ENCODE measurements around the gene SMPD3. TPM values are rescaled to one million over a fixed set of nuclear protein-coding genes. Genes with fewer than 3 reads are reported as not detected.

SMPD3 gene
- polyA plus RNA-seq, 1 experiment, result 0.27 TPM

GRCh38 chr16:68460067-68460466 is 11.8 kb upstream of the SMPD3 start:
- Histone ChIP-seq H3K36me3 (ENCODE audit: control insufficient read depth, insufficient read depth, low read length) (no peaks in the 10 kb centered on the region), H3K27me3 (ENCODE audit: control insufficient read depth, insufficient read depth, low read length) (no peaks in the 10 kb centered on the region), H3K4me3 (ENCODE audit: low read depth, low read length) (no peak overlapping the region)
- DNase-seq (ENCODE audit: low read depth), result no peak
- POLR2A ChIA-PET, result no interaction called here
- CTCF ChIA-PET, result interaction anchor here (0.9 kb wide), 1 partner anchor 8 kb away, joined by 4 read pairs; no protein-coding TSS in a partner anchor
- TF ChIP-seq CTCF (IDR thresholded peaks at IDR 0.05; ENCODE audit: insufficient read depth, low read depth, low read length), result no peak

DNA sequence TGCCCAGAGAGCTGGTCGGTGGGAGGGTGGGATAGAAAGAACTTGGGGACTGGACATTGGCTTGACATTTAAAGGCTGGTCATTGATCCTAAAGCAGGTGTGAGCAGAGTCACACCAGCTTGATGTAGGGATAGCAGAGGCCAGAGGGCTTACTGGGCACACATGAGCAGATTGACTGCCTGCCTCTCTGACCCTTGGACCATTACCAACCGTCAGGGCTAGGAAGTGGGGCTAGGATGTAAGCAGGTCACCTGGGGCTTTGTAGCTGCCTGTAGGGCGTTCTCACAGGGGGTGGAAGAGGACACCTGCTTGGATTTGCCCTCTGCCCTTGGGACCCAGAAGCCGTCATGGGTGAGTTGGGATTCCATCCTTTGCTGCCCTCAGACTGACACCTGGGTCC is 11.1 kb upstream of the SMPD3 start:
- no peak overlapping the region for H3K4me3 ChIP-seq (ENCODE audit: low read depth, low read length)
- CTCF ChIA-PET, result no interaction called here
- H3K36me3 ChIP-seq (ENCODE audit: control insufficient read depth, insufficient read depth, low read length), result no peaks in the 10 kb centered on the region
- no peaks in the 10 kb centered on the region for H3K27me3 ChIP-seq (ENCODE audit: control insufficient read depth, insufficient read depth, low read length)
- POLR2A ChIA-PET, result no interaction called here
- no peak for DNase-seq (ENCODE audit: low read depth)
- TF ChIP-seq CTCF (IDR thresholded peaks at IDR 0.05; ENCODE audit: insufficient read depth, low read depth, low read length), result no peak

- Histone ChIP-seq H3K27me3 (ENCODE audit: control insufficient read depth, insufficient read depth, low read length) (no peaks in the 10 kb centered on the region), H3K4me3 (ENCODE audit: low read depth, low read length) (no peak overlapping the region), H3K36me3 (ENCODE audit: control insufficient read depth, insufficient read depth, low read length) (no peaks in the 10 kb centered on the region)
- CTCF ChIA-PET, result no interaction called here
- no peak for DNase-seq (ENCODE audit: low read depth)
- no peak for TF ChIP-seq CTCF (IDR thresholded peaks at IDR 0.05; ENCODE audit: insufficient read depth, low read depth, low read length)
- POLR2A ChIA-PET, result no interaction called here
These were observed 10.2 kb upstream of the SMPD3 start for GRCh38 chr16:68458551-68458950.

DNA sequence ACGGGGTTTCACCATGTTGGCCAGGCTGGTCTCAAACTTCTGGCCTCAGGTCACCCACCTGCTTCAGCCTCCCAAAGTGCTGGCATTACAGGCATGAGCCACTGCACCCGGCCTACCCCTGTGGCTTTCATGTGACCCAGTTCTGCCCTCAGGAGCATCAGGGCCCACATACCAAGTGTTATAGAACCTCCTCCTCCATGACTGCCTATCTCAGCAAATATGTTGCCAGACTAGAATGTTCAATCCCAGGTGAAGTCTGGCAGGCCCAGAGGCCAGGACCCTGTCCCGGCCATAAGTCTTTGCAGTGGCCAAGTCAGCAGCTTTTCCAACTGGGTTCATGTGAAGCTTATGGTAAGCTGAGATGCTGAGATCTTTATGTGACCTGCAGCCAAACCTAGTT is 9.8 kb upstream of the SMPD3 start:
- TF ChIP-seq CTCF (IDR thresholded peaks at IDR 0.05; ENCODE audit: insufficient read depth, low read depth, low read length), result no peak
- H3K27me3 ChIP-seq (ENCODE audit: control insufficient read depth, insufficient read depth, low read length), result no peaks in the 10 kb centered on the region
- H3K36me3 ChIP-seq (ENCODE audit: control insufficient read depth, insufficient read depth, low read length), result no peaks in the 10 kb centered on the region
- POLR2A ChIA-PET, result no interaction called here
- no peak overlapping the region for H3K4me3 ChIP-seq (ENCODE audit: low read depth, low read length)
- CTCF ChIA-PET, result no interaction called here
- no peak for DNase-seq (ENCODE audit: low read depth)

- H3K27me3 ChIP-seq (ENCODE audit: control insufficient read depth, insufficient read depth, low read length), result no peaks in the 10 kb centered on the region
- H3K4me3 ChIP-seq (ENCODE audit: low read depth, low read length), result no peak overlapping the region
- no peak for TF ChIP-seq CTCF (IDR thresholded peaks at IDR 0.05; ENCODE audit: insufficient read depth, low read depth, low read length)
- DNase-seq (ENCODE audit: low read depth), result no peak
- ChIA-PET POLR2A (no interaction called here), CTCF (interaction anchor here (0.6 to 2.1 kb wide), 3 partner anchors 55 to 724 kb away, joined by 3 to 4 read pairs (median 4); no protein-coding TSS in a partner anchor)
- H3K36me3 ChIP-seq (ENCODE audit: control insufficient read depth, insufficient read depth, low read length), result no peaks in the 10 kb centered on the region
These were observed 7.3 kb upstream of the SMPD3 start for GRCh38 chr16:68455631-68456030.
